HG03342 (cell line): Measurements from ENCODE around the gene SLC38A9.
"Not testable (repeated sequence)": the region's sequence is repeated elsewhere in the genome, so short reads cannot be mapped to it uniquely, and the experiment has no call there.

Experiments
- ATAC-seq: cut with Tn5 transposase; IDR thresholded peaks from one replicate; pipeline ENCODE4 v1.9.1; 2021; ENCODE audit warnings: mild to moderate bottlenecking, moderate library complexity; ENCODE audit not compliant: unreplicated experiment

The SLC38A9 gene, protein sequence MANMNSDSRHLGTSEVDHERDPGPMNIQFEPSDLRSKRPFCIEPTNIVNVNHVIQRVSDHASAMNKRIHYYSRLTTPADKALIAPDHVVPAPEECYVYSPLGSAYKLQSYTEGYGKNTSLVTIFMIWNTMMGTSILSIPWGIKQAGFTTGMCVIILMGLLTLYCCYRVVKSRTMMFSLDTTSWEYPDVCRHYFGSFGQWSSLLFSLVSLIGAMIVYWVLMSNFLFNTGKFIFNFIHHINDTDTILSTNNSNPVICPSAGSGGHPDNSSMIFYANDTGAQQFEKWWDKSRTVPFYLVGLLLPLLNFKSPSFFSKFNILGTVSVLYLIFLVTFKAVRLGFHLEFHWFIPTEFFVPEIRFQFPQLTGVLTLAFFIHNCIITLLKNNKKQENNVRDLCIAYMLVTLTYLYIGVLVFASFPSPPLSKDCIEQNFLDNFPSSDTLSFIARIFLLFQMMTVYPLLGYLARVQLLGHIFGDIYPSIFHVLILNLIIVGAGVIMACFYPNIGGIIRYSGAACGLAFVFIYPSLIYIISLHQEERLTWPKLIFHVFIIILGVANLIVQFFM

DNA sequence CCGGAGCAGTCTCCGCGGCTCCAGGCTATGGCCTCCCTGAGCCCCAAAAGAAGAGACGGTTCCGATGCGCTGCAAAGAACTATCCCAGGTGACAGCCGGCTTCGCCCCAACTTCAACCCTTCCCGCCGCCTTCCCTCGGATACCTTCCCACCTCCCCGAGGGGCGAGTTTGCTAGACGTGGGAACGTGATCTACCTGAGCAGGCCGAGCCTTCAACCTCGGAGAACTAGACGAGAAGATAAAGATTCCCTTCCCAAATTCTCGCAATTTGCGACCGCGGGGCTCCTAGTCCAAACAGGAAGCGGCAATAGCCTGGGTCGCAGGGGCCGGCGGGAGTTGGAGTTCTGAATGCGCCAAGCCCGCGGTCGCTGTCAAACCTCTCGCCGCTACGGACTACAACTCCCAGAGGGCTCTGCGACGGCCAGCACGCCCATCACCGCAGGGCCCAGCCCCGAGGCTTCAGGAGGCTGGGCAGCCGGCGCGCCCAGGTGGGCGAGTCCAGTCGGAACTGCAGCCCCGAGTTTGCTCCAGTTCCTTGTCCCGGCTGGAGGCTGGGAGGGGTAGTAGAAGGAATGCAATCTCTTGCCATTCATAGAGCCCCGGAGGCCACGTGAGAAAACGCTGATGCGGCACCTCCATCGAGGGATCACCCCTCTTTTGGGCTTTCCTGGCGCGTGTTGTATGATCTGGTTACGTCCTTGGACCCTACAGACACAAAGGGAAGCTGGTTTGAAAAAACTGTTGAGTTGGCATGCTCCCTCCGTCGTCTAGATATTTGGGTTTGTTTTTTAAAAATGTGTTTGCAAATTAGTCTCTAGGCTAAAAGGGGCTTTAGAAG is at the start of gene SLC38A9:
SLC38A9 (minus strand) TSS at position 302 of the 837 bp plus-strand sequence. CDS start 14,366 bp downstream, outside the sequence.
- peak; percentile 100 for ATAC-seq

DNA sequence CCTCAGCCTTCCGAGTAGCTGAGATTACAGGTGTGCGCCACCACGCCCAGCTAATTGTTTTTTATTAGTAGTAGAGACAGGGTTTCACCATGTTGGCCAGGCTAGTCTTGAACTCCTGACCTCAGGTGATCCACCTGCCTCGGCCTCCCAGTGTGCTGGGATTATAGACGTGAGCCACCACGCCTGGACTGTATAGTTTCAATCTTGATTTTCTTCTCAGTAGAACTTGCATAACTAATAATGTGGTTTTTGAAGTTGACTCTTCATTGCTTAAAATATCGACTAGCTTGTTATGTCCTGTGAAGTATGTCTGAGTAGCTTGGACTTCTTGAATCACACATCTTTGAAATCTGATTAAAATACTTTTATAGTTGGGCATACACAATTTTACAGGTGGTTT is 49.6 kb upstream of the SLC38A9 start:
- ATAC-seq, result not testable (repeated sequence)

DNA sequence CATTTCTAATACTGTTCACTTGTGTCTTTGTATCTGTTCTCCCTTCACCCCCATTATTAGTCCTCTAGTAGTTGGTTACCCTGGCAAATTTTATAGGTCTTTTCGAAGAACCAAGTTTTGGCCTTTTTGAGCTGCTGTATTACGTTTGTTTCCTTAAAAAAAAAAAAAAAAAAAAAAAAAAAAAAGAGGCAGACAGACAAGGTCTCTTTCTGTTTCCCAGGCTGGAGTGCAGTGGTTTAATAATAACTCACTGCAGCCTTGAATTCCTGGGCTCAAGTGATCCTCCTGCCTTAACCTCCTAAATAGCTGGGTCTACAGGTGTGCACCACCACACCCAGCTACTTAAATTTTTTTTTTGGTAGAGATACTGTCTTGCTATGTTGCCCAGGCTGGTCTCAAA is 46.6 kb upstream of the SLC38A9 start:
- ATAC-seq, result no peak

DNA sequence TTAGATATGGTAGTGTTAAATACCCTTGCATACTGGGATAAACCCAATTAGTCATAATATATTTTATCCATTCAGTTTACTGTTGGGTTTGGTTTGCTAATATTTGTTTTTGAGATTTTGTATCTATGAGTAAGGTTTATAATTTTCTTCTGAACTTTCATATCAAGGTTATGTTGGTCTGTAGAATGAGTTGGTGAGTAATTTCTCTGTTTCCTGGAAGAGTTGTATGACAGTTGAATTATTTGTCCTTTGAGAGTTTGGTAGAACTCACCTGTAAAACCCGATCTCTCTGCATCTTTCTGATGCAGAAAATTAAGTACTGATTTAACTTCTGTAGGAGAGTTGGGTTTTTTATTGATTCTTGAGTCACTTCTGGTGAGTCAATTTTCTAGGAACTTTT is 46.1 kb upstream of the SLC38A9 start:
- ATAC-seq, result no peak

DNA sequence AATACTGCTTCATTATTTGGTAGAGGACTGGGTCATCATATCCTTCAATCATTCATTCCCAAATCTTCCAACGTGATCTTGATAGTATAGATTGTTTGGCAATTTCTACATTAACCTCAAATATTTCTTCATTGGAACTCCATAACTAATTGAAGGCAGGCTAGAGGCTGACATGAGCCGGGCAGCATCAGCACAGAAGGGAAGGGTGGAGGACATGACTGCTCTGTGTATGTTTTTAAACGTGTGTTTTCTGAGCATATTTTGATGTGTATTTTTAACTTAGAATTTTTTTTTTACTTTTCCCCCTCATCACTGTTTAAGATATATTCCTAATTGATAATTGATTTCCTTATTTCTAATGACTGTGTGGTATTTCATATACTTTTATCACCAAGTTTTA is 38.4 kb upstream of the SLC38A9 start:
- no peak for ATAC-seq

DNA sequence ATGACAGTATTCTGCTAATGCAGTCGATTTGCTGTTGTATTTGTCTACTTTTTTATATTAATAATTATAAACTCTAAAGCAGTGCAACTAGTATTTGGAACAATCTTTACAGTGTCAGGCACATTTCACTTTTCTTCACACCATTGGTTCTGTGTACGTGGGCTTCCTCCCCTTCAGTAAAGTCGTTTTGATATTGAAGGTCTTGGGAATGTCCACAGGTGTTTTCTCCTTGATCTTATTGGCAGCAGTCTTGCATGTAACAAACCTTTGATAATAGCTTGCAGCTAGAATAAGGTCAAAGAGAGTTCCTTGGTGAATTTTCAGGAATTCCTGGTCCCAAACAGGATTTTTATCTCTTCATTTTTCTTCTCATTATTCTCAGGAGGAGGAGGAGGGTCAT is 37.9 kb upstream of the SLC38A9 start:
- no peak for ATAC-seq

DNA sequence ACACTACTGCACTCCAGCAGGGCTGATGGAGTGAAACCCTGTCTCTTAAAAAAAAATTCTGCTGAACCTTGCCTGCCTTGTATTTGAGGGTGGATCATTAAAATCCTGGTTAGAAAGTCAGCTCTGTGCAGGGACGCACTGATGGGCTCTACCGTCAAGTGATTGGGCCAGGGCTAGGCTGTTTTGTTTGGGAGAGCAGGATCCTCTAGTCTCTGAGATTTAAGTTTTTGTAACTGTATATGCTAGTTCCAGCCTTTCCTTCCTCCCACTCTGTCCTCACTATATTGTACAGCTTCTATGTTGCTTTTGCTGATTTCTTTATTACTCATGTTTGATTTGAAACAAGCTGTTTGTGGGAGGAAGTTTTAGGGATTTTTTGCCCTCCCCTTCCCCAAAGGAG is 37.3 kb upstream of the SLC38A9 start:
- ATAC-seq, result no peak

DNA sequence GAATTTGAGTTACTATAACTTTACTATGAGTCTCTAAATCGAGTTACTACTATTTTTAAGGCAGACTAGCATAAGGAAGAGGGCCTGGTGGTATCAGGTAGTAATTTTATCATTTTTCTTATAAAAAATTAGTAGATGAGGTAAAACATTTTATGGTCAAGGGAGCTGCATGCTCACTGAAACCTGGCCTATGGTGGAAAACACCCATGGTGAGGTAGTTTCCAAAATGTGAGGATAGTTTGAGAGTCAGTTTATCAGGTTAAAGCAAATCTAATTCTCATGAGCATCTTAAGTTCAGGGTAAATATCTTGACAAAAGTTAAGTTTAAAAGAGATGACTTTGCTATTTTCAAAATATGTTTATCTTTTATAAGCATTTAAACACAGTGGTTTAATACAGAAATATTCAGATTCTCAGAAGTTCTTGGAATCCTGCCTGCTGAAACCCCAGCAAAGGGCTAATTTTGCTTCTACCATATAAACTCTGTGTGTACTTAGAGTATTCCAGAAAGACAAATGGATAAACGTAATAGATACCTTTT is 35.7 kb upstream of the SLC38A9 start:
- no peak for ATAC-seq

DNA sequence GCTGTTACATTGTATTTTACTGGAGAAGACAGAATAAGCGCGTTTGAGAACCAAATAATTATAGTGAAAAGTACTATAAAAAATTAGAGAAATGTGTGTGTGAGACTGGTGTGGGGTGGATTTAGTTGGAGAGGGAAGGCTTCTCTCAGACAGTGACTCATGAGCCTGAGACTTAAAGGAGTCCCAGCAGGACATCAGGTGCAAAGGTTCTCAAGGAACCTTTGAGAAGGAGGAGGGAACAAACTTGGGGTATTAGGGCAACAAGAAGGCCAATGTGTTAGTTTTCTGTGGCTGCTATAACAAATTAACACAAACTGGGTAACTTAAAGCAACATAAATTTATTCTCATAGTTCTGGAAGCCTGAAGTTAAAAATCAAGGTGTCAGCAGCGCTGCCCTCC is 30.7 kb upstream of the SLC38A9 start:
- no peak for ATAC-seq

DNA sequence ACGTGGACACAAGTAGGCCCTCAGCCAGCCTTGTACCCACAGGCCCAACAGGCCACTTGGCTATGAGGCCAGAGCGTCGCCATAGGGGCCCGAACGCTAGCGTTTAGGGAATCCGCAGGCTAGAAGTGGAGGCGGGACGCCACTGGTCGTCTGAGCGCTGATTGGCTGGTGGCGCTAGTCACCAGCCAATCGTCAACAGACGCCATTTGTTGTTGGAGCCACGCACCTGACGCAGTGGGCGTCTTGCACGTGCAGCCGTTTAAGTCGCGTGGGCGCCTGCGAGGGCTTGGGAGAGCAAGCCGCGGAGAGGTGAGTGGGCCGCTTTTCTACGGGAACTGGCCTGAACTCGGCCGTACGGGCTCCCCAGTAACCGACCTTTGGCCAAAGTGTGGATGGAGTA is 25.7 kb upstream of the SLC38A9 start, which contains the start of gene DDX4:
DDX4 (plus strand) TSS at position 269 of the 400 bp plus-strand sequence. CDS start 903 bp downstream, outside the sequence.
- ATAC-seq, result no peak

DNA sequence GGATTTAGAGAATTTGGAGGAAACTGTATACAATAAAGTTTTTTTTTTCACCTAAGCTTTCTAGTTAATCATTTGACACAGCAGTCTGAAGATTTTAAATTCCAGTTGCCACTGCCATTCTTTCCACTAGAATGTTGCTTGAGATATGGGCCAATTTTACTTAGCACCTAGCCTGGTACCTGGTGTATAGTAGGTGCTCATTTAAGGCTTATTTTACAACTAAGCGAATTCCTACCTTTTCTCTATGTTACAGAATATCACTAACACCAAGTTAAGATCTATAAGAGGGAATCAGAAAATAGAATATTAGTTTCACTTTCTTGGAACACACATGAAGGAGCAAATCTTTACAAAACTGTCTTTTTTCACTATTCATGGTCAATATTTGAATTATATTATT is 22.5 kb upstream of the SLC38A9 start:
- ATAC-seq, result no peak

DNA sequence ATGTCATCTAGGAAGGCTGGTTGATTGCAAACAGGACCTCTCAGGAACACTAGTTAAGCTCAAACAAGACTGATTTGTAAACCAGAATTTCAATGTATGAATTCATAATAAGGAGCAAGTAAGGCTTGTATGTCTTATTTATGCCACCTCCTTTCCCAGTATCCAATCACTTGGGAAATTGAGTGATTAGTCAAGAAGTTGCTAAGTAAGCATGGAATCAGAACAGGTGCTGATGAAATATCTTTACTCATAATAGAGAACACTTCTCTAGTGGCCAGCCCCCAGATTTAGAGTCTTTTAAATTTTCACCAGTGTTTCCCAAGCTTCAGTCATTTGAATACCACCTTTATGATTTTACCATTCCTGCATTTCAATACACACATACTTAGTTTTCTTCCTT is 20.5 kb upstream of the SLC38A9 start:
- ATAC-seq, result no peak

DNA sequence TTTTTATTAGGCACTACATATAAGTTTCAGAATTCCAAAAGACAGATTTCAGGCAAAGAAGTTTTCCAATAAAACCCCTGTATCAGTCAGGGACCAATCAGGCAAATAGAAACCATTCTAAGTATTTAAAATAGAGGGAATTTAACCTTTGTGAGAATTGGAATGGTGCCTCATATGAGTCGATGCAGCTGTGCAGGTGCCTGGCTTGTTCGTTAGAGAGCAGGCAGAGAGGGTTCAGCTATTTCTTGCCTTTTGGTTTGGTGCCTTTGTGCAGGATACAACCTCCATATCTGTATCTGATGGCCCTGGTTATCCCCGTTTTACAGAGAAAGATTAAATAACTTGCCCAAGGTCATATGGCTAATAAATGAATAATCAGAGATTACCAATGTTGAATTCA is 19.7 kb upstream of the SLC38A9 start:
- ATAC-seq, result no peak

DNA sequence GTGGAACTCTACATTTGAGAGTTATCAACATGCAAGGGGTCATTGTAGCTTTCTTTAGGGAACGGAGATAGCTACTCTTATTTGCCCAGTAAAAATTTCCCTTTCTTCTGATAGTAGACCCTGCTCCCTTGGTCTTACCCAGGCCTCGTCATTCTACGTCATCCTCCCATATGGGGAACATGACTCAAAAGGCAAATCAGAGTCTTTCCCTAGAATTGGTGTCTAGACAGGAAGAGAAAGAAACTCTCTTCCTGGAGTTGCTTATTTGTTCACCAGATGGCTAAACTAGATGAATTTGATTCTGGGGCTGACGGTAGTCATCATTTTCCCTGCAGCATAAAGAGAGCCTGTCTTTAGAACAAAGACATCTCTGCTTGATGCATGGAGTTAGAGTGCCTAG is 12.2 kb upstream of the SLC38A9 start:
- no peak for ATAC-seq

DNA sequence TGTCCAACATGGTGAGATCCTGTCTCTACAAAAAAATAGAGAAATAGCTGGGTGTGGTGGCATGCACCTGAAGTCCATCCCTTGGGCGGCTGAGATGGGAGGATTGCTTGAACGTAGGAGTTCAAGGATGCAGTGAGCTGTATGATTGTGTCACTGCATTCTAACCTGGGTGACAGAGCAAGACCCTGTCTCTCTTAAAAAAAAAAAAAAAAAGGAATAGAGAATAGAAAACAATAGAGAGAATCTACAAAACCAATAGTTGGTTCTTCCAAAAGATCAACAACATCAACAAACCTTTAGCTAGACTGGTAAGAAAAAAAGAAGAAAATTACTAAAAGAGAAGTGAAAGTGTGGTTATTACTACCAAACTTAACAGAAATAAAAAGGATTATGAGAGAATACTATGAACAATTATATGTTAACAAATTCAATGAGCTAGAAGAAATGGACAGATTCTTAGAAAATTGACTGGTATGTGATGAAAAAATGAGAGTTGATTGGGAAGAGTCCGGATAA is 8.1 kb upstream of the SLC38A9 start:
- no peak for ATAC-seq

DNA sequence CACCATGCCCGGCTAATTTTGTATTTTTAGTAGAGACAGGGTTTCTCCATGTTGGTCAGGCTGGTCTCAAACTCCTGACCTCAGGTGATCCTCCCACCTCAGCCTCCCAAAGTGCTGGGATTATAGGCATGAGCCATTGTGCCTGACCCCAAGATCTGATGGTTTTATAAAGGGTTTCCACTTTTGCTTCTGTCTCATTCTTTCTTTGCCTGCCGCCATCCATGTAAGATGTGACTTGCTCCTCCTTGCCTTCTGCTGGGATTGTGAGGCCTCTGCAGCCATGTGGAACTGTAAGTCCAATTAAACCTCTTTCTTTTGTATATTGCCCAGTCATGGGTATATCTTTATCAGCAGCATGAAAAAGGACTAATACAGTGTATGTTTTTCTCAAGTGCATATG is 6.9 kb upstream of the SLC38A9 start:
- ATAC-seq, result not testable (repeated sequence)

DNA sequence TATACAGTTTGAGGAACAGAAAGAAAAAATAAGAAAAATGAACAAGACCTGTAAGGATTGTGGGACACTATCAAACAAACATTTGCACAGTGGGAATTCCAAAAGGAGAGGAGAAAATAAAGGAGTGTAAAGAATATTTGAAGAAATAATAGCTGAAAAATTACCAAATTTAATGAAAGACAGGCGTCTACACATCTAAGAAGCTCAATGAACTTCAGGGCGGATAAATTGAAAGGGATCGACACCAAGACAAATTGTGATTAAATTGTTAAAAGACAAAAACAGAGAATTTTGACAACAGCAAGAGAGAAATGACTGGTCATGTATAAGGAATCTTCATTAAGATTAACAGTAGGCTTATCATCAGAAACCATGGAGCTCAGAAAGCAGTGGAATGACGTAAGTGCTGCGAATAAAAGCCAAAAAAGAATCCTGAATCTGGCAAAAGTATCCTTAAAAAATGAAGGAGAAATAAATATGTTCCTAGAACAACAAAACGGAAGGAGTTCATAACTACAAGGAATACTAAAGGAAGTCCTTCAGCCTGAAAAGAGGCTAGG is 3.5 kb upstream of the SLC38A9 start:
- no peak for ATAC-seq

DNA sequence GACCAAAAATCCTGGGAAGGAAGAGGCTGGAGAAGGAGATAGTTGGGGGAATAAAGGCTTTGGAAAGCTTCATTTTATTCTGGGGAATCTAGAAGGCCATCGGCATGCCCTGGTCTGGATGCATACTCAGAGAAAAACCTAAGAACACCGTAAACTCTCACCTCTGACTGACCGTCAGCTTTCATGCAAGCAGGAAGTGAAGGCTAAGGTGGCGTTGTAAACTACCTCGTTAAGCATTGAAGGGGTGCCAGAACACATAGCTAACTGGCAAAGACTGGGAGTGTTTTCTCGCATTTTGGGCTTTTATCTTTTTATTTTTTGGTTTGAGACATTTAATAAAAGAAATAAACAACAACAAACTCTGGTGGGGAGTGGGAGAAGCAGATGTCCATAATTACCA is 2.6 kb upstream of the SLC38A9 start:
- no peak for ATAC-seq

DNA sequence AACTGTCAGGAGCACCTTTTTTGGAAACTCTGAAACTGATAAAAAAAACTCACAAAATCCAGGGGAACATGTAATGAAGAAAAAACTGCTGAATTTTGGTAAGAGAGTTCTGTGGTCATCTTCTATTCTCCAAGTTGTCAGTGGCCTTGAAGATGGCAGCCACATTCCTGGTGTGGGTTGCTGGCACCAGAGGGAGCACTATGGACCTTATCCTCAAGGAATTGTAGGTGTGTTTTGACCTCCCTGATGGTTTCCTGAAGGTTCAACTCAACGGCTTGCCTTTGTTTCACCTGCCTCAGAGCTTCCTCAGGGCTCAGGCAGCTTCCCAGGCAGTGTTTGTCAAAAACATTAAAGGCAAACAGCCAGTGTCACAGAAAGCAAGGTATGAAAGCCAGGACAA is 2.2 kb upstream of the SLC38A9 start:
- ATAC-seq, result no peak

DNA sequence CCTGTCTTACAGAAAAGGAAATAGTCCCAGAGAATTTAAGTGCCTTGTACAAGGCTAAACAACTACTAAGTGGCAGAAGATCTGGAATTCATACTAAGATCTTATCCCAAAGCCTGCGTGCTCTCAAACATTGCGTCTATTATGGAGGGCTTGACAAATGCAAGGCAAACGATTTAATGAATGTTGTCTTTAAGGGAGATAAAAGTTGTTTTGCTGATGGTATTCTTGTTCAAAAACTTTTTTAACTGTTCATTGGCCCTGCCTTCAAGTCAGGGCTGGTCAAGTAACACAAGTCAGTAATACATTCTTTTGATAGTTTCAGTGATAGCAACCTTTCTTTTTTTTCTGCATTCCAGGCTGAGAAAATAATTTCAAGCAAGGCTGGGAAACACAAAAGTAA is 1.7 kb upstream of the SLC38A9 start:
- ATAC-seq, result no peak

DNA sequence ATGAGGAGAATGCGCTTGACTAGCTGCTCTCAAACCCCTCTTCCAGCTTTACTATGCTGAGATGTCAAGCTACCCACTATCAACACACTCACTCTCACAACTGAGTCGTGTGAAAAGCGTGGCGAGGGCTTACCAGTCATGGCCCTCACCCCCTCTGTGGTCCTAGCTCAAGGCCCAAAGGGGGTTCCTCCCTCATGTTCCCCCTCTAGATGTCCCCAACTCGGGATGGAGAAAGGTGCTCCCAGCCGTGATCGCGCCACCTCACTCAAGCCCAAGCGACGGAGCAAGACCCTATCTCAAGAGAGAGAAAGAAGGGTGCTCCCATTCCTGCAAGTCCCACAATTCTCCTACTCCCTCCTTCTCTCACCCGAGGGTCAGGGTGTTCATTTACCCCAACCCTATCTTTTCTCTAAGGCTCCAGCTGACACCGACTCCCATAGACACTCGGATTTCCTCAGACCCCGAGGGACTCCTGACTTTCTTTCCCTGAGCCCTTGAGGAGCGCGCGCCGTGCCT is 559 bp downstream of the SLC38A9 start:
- ATAC-seq, result no peak
